Spleen (tissue), 7 donors: ENCODE results near the gene KCNJ4.

Experiments
- POLR2A ChIP-seq, 3 donors: fragments of 450-650 bp; IDR thresholded peaks; one replicate each; pipeline ENCODE4 v1.5.1; 2017; ENCODE audit warnings: antibody characterized with exemption in 3 of 3, mild to moderate bottlenecking in 1 of 3
- TF ChIP-seq, protein P1 (sequence below), 11 experiments: fragments of 200-600 bp in 7 of 11; fragments of 450-650 bp in 4 of 11; sonication (generic) in 4 of 11; IDR thresholded peaks in 8 of 11; conservative IDR thresholded peaks in 3 of 11; 1 replicate in 7 of 11; 2 replicates in 4 of 11; pipeline versions ENCODE4 v1.4.0 to v1.8.0; 2016 to 2021; ENCODE audit warnings: antibody characterized with exemption in 11 of 11, inconsistent platforms in 4 of 11, mild to moderate bottlenecking in 1 of 11
- donor health status: DM: no; HTN: no; CAD: no; lungs with moderate emphysema.
- donor health status: DM: no; HTN: no; CAD: no.
- donor health status: DM: no; HTN: no; CAD: no.

DNA sequence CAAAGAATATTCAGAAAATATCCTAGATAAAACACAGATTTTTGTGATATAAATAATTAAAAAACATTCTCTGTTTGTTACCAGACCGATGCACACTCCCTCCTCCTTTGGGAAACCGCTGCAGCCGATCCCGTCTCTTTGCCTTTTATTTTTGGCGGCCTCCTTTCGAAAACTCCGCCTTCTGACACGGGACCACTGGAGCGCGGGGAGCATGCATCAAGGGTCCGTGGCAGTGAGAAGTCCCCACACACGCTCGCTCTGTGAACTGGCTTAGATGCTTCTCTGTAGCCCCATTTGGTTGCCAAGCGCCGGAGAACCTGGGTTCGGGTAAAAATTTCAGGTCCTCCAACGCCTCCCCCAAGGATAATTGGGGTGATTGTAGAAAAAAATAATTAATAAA lies 34.1 kb upstream of the KCNJ4 start:
- TF ChIP-seq, protein P1, sequence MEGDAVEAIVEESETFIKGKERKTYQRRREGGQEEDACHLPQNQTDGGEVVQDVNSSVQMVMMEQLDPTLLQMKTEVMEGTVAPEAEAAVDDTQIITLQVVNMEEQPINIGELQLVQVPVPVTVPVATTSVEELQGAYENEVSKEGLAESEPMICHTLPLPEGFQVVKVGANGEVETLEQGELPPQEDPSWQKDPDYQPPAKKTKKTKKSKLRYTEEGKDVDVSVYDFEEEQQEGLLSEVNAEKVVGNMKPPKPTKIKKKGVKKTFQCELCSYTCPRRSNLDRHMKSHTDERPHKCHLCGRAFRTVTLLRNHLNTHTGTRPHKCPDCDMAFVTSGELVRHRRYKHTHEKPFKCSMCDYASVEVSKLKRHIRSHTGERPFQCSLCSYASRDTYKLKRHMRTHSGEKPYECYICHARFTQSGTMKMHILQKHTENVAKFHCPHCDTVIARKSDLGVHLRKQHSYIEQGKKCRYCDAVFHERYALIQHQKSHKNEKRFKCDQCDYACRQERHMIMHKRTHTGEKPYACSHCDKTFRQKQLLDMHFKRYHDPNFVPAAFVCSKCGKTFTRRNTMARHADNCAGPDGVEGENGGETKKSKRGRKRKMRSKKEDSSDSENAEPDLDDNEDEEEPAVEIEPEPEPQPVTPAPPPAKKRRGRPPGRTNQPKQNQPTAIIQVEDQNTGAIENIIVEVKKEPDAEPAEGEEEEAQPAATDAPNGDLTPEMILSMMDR (IDR thresholded peaks at IDR 0.05 in 8 of 11, conservative IDR thresholded peaks at IDR 0.05 in 3 of 11): no peak
- no peak for TF ChIP-seq POLR2A (IDR thresholded peaks at IDR 0.05)
